A673 (cell line): ENCODE results near the gene NHEJ1.

Source experiments
- CTCF ChIP-seq: fragments of 300-800, 200-600 bp; sonication (generic); conservative IDR thresholded peaks from 2 replicates; pipeline ENCODE4 v1.5.1; 2017; ENCODE audit warnings: low read depth, mild to moderate bottlenecking, antibody characterized with exemption, low read length, moderate library complexity, mixed read lengths
- EZH2 ChIP-seq: fragments of 200-600 bp; sonication (generic); IDR thresholded peaks from 2 replicates; pipeline ENCODE4 v1.6.1; 2017; ENCODE audit warnings: borderline replicate concordance, low read depth, mild to moderate bottlenecking, mixed read lengths, antibody characterized with exemption, low read length; ENCODE audit not compliant: poor library complexity, severe bottlenecking

DNA sequence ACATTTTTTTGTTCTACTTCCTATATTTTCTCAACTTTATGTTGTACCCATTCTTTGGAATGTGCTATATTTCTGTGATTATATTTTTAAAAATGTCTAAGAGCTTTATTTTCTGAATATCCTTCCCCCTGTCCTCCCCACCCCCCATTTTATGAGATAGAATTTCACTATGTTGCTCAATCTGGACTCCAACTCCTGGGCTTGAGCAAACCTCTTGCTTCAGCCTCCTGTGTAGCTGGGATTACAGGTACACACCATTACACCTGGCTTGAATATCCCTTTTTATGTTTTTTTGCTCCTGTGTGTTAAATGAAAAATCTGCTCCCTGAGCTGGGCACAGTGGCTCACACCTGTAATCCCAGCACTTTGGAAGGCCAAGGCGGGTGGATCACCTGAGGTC lies 36.8 kb upstream of the NHEJ1 start:
- TF ChIP-seq CTCF (no peak), EZH2 (no peak)
